Natural killer cell (primary cell): ENCODE results near the gene NEURL2. TPM values are rescaled to one million over a fixed set of nuclear protein-coding genes. Genes with fewer than 3 reads are reported as not detected.

ENCODE experiments used
- ATAC-seq, 3 donors: fragments of 150-1000 bp in 2 of 3; fragments of 200-7000 bp in 1 of 3; cut with Tn5 transposase; 1 replicate in 1 of 3; 2 replicates in 2 of 3; pipeline ENCODE4 v1.10.0; 2021; ENCODE audit warnings: mild to moderate bottlenecking in 2 of 3, moderate library complexity in 2 of 3
- DNase-seq, 2 donors: peaks; one replicate each; pipeline versions ENCODE4 v3.0.0 to v3.0.0-alpha.2; 2013 to 2021; ENCODE audit warnings: mixed read lengths in 1 of 2
- H3K27ac ChIP-seq: one replicate; pipeline ENCODE4 v1.5.1; 2013; ENCODE audit warnings: mild to moderate bottlenecking, low read length
- H3K27me3 ChIP-seq: one replicate; pipeline ENCODE4 v1.6.1; 2013; ENCODE audit warnings: low read length; ENCODE audit not compliant: control insufficient read depth, insufficient read depth
- H3K36me3 ChIP-seq: one replicate; pipeline ENCODE4 v1.6.1; 2013; ENCODE audit warnings: low read length; ENCODE audit not compliant: control insufficient read depth, insufficient read depth
- H3K4me1 ChIP-seq: one replicate; pipeline ENCODE4 v1.6.1; 2013; ENCODE audit warnings: low read length; ENCODE audit not compliant: control insufficient read depth, insufficient read depth
- H3K4me3 ChIP-seq: one replicate; pipeline ENCODE4 v1.5.1; 2013; ENCODE audit warnings: low read length
- H3K9me3 ChIP-seq: one replicate; pipeline ENCODE4 v1.6.1; 2013; ENCODE audit warnings: low read length; ENCODE audit not compliant: control insufficient read depth, insufficient read depth
- H3K27ac Mint-ChIP-seq, 2 donors: one replicate each; pipeline ENCODE4 v1.8.0; 2022; ENCODE audit warnings: mild to moderate bottlenecking in 2 of 2, mixed read lengths in 2 of 2, moderate library complexity in 1 of 2
- H3K27me3 Mint-ChIP-seq, 2 donors: one replicate each; pipeline ENCODE4 v1.8.0; 2022; ENCODE audit warnings: low read depth in 2 of 2, mixed read lengths in 2 of 2
- H3K36me3 Mint-ChIP-seq: one replicate; pipeline ENCODE4 v1.8.0; 2022; ENCODE audit warnings: mixed read lengths
- H3K4me1 Mint-ChIP-seq, 2 donors: one replicate each; pipeline ENCODE4 v1.8.0; 2022; ENCODE audit warnings: mixed read lengths in 2 of 2
- H3K4me3 Mint-ChIP-seq: one replicate; pipeline ENCODE4 v1.8.0; 2022; ENCODE audit warnings: mild to moderate bottlenecking, moderate library complexity, mixed read lengths
- H3K9me3 Mint-ChIP-seq, 2 donors: one replicate each; pipeline ENCODE4 v1.8.0; 2022; ENCODE audit warnings: mixed read lengths in 2 of 2
- WGBS: methylation state at CpG from one replicate; pipeline ENCODE4 v1.1.7; 2013; ENCODE audit warnings: missing lambda C conversion rate; ENCODE audit not compliant: insufficient coverage; 5-methylcytosine and 5-hydroxymethylcytosine counted together
- intact Hi-C: fragments of 100-400 bp; cut with micrococcal nuclease; formaldehyde crosslinking; loops from one replicate; pipeline ENCODE4 v1.14.2; 2022
- total RNA-seq, 4 donors: library from RNA; stranded (reverse); fragments of 120-200 nt in 1 of 4; gene quantifications; one replicate each; pipeline versions ENCODE4 v1.2.3 to v1.2.4, GENCODE V29; 2013 to 2022
- TF ChIP-seq, protein P1 (sequence below): fragments of 200-600 bp; IDR thresholded peaks from one replicate; pipeline ENCODE4 v1.8.0; 2022; ENCODE audit warnings: antibody characterized with exemption

Gene NEURL2
- total RNA-seq, 3 donors from 2014 or later (not counting 1 experiment from before 2014, with no cell fraction given), result 0.89 to 1.4 (median 1.4) TPM

DNA sequence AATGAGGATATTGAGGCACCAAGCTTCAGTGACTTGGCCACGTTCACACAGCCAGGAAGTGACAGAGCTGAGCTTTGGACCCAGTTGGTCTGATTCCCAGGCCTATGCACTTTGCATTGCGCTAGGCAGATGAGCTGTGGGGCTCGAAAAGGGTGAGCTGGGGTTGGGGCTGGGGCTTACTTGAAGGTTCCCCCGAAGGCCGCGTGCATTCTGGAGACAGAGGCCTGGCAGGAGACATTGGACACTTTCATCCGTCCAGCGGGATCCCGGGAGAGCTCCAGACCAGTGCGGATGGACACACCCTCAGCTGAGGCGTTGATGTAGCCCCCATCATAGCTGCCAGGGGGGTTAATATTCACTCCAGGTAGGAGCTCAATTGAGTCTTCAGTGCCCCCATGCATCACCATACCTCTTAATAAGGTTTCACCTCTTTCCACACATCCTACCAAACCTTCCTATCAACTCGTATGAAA, 18.4 kb upstream of the NEURL2 start:
- DNase-seq (no peak), ATAC-seq (no peak)
- H3K9me3 ChIP-seq, result no peaks in the 10 kb centered on the region
- peaks cover 23% of the 10 kb centered on the region for H3K4me1 ChIP-seq
- H3K4me3 ChIP-seq, result no peak overlapping the region
- H3K4me1 Mint-ChIP-seq, result peaks cover 9 to 16% of the 10 kb centered on the region in 2 donors
- H3K36me3 Mint-ChIP-seq, result no peaks in the 10 kb centered on the region
- H3K27me3 Mint-ChIP-seq, result peaks cover 0 to 2% of the 10 kb centered on the region in 2 donors
- peaks cover 8% of the 10 kb centered on the region for H3K27me3 ChIP-seq
- H3K36me3 ChIP-seq, result no peaks in the 10 kb centered on the region
- H3K27ac ChIP-seq, result no peak overlapping the region
- H3K9me3 Mint-ChIP-seq, result no peaks in the 10 kb centered on the region
- peak overlapping the region in 1 of 2 donors; percentile 73 for H3K27ac Mint-ChIP-seq
- TF ChIP-seq, protein P1, sequence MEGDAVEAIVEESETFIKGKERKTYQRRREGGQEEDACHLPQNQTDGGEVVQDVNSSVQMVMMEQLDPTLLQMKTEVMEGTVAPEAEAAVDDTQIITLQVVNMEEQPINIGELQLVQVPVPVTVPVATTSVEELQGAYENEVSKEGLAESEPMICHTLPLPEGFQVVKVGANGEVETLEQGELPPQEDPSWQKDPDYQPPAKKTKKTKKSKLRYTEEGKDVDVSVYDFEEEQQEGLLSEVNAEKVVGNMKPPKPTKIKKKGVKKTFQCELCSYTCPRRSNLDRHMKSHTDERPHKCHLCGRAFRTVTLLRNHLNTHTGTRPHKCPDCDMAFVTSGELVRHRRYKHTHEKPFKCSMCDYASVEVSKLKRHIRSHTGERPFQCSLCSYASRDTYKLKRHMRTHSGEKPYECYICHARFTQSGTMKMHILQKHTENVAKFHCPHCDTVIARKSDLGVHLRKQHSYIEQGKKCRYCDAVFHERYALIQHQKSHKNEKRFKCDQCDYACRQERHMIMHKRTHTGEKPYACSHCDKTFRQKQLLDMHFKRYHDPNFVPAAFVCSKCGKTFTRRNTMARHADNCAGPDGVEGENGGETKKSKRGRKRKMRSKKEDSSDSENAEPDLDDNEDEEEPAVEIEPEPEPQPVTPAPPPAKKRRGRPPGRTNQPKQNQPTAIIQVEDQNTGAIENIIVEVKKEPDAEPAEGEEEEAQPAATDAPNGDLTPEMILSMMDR, result no peak
- H3K4me3 Mint-ChIP-seq, result no peak overlapping the region
- intact Hi-C loops, result no loop called here
- 95% methylated on average over 12 of the region's 12 CpGs for WGBS

DNA sequence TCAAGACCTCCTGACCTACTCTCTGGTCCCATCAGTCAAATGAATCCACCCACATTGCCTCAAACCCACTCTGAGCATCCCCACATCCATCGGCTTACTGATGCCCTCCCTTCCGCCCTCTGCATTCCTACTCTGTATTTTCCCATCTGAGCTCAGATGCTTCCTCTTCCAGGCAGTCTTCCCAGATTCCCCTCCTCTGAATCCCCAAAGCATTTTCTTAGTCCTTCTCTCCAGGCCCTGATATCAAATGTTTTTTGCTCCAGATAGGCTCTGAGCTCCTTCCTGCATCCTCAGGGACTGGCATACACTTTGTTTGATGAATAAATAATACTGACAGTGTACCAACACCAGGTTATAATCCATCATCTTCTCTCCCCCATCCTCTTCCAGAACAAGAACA, 17.1 kb upstream of the NEURL2 start:
- H3K36me3 ChIP-seq, result no peaks in the 10 kb centered on the region
- peaks cover 9 to 16% of the 10 kb centered on the region in 2 donors for H3K4me1 Mint-ChIP-seq

DNA sequence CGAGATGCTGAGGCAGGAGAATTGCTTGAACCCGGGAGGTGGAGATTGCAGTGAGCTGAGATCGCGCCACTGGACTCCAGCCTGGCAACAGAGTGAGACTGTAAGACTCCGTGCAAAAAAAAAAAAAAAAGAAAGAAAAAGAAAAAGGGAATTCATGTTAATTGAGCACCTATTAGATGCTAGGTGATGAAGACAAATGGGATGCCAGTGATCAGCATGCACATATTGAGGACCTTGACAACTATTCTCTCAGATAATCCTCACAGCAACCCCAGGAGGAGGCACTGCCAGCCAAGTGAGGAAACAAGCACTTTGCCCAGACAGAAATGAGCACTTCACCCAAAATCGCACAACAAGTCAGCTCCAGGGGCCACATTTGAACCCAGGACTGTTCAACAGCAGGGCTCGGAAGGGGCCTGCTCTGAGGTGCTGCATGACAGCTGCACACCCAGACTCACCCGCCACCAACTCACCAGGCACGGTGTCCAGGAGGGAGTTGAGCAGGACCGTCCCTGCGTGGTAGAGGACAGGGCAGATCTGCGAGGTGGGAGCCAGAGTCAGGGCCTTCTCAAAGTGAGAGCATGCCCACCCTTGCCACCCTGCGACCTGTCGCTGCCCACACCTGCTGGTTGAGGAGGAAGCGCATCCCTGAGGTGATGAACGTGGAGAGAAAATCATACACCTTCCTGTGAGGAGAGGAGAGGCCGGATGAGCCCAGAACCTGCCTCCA, 16.4 kb upstream of the NEURL2 start:
- no peak overlapping the region for H3K4me3 Mint-ChIP-seq
- no peak for DNase-seq
- Histone ChIP-seq H3K27ac (no peak overlapping the region), H3K9me3 (no peaks in the 10 kb centered on the region), H3K36me3 (no peaks in the 10 kb centered on the region), H3K4me3 (no peak overlapping the region), H3K27me3 (peaks cover 6% of the 10 kb centered on the region), H3K4me1 (peaks cover 21% of the 10 kb centered on the region)
- 96% methylated on average over 17 of the region's 17 CpGs for WGBS
- ATAC-seq, result no peak
- intact Hi-C loops, result no loop called here
- no peaks in the 10 kb centered on the region for H3K27me3 Mint-ChIP-seq
- peaks cover 9 to 16% of the 10 kb centered on the region in 2 donors for H3K4me1 Mint-ChIP-seq
- no peaks in the 10 kb centered on the region for H3K36me3 Mint-ChIP-seq
- no peak overlapping the region for H3K27ac Mint-ChIP-seq
- TF ChIP-seq, protein P1, result no peak
- no peaks in the 10 kb centered on the region for H3K9me3 Mint-ChIP-seq

More for the DNA sequence above, 17.1 kb upstream of the NEURL2 start:
- intact Hi-C loops, result no loop called here
- Mint-ChIP-seq H3K27me3 (no peaks in the 10 kb centered on the region), H3K4me3 (no peak overlapping the region), H3K36me3 (no peaks in the 10 kb centered on the region), H3K27ac (no peak overlapping the region), H3K9me3 (no peaks in the 10 kb centered on the region)
- 100% methylated on average over 2 of the region's 2 CpGs for WGBS
- no peak overlapping the region for H3K4me3 ChIP-seq
- DNase-seq, result no peak
- no peak for ATAC-seq
- no peaks in the 10 kb centered on the region for H3K9me3 ChIP-seq
- TF ChIP-seq, protein P1, result no peak
- no peak overlapping the region for H3K27ac ChIP-seq
- H3K4me1 ChIP-seq, result peaks cover 23% of the 10 kb centered on the region
- H3K27me3 ChIP-seq, result peaks cover 8% of the 10 kb centered on the region
